ENCODE data around the gene TOMM6.

DNA sequence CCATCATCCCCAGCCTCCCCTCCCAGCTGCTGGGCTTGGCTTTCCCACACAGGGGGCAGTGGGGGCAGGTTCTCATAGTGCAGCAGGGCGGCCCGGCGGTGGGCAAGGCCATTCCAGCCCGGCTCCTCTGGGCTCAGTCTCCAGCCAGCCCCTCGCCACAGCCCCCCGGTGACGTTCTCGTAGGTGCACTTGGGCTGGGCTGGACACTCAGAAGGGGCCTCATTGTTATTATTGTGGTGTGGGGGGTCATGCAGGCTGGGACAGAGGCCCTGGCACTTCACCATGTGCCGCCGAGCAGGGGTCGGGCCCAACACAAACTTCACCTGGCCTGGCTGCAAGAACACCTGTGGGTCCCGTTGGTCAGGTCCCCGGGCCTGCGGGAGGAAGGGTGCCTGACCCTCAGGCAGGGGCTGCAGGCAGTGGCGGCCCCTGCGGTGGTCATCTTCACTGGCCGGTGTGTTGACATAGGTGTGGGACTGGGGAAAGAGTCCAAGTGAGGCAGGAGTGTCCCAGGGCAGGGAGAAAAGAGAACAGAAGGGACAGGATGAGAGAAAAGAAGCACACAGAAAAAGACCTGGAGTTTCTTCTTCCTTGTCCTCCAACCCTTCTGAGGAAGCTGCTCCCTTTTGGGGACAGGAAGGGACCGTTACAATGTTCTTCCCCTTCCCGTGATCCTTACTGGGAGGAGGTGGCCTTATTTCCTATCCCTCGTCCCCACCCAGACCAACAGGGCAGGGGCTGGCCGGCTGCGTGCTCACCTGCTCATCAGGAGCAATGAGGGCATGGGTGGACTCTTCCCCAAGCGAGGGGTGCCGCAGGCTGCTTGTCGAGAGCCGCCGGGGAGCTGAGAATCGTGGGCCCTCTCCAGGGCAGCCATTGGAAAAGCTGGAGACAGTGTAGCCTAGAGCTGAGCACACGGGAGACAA is 16.2 kb upstream of the TOMM6 start:
- TF ChIP-seq, protein P1, sequence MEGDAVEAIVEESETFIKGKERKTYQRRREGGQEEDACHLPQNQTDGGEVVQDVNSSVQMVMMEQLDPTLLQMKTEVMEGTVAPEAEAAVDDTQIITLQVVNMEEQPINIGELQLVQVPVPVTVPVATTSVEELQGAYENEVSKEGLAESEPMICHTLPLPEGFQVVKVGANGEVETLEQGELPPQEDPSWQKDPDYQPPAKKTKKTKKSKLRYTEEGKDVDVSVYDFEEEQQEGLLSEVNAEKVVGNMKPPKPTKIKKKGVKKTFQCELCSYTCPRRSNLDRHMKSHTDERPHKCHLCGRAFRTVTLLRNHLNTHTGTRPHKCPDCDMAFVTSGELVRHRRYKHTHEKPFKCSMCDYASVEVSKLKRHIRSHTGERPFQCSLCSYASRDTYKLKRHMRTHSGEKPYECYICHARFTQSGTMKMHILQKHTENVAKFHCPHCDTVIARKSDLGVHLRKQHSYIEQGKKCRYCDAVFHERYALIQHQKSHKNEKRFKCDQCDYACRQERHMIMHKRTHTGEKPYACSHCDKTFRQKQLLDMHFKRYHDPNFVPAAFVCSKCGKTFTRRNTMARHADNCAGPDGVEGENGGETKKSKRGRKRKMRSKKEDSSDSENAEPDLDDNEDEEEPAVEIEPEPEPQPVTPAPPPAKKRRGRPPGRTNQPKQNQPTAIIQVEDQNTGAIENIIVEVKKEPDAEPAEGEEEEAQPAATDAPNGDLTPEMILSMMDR (IDR thresholded peaks at IDR 0.05; ENCODE audit: poor library complexity, severe bottlenecking), result no peak
- TF ChIP-seq EP300 (conservative IDR thresholded peaks at IDR 0.05; ENCODE audit: poor library complexity, severe bottlenecking) (no peak), RAD21 (conservative IDR thresholded peaks at IDR 0.05) (no peak), SMC3 (conservative IDR thresholded peaks at IDR 0.05; ENCODE audit: poor library complexity) (no peak), POLR2AphosphoS5 (IDR thresholded peaks at IDR 0.05) (no peak), MXI1 (conservative IDR thresholded peaks at IDR 0.05; ENCODE audit: poor library complexity, severe bottlenecking) (no peak), TAF1 (IDR thresholded peaks at IDR 0.05; ENCODE audit: low read depth) (no peak)
- TF ChIP-seq, protein P2, sequence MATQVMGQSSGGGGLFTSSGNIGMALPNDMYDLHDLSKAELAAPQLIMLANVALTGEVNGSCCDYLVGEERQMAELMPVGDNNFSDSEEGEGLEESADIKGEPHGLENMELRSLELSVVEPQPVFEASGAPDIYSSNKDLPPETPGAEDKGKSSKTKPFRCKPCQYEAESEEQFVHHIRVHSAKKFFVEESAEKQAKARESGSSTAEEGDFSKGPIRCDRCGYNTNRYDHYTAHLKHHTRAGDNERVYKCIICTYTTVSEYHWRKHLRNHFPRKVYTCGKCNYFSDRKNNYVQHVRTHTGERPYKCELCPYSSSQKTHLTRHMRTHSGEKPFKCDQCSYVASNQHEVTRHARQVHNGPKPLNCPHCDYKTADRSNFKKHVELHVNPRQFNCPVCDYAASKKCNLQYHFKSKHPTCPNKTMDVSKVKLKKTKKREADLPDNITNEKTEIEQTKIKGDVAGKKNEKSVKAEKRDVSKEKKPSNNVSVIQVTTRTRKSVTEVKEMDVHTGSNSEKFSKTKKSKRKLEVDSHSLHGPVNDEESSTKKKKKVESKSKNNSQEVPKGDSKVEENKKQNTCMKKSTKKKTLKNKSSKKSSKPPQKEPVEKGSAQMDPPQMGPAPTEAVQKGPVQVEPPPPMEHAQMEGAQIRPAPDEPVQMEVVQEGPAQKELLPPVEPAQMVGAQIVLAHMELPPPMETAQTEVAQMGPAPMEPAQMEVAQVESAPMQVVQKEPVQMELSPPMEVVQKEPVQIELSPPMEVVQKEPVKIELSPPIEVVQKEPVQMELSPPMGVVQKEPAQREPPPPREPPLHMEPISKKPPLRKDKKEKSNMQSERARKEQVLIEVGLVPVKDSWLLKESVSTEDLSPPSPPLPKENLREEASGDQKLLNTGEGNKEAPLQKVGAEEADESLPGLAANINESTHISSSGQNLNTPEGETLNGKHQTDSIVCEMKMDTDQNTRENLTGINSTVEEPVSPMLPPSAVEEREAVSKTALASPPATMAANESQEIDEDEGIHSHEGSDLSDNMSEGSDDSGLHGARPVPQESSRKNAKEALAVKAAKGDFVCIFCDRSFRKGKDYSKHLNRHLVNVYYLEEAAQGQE (IDR thresholded peaks at IDR 0.05; ENCODE audit: borderline replicate concordance), result no peak
